ENCODE results near the gene MYEF2.

Gene MYEF2

GRCh38 chr15:48143856-48144255 is 34.2 kb downstream of the MYEF2 start:
- Histone ChIP-seq H2AK5ac (ENCODE audit: low read depth, low read length) (no peak overlapping the region), H2BK120ac (ENCODE audit: low read depth, low read length) (no peak overlapping the region), H3K79me1 (ENCODE audit: low read depth, low read length) (no peaks in the 10 kb centered on the region), H3K23ac (ENCODE audit: low read depth, low read length, poor library complexity) (no peak overlapping the region), H3K4me2 (ENCODE audit: insufficient read depth, low read length, poor library complexity, severe bottlenecking) (no peak overlapping the region), H3K4ac (ENCODE audit: low read length) (no peak overlapping the region), H4K8ac (ENCODE audit: low read depth, low read length) (no peak overlapping the region), H3K18ac (ENCODE audit: low read length) (no peak overlapping the region), H3K36me3 (replicated peaks in 1 of 2; ENCODE audit: control insufficient read depth in 2 of 2, insufficient read depth in 2 of 2, low read length in 2 of 2) (peaks cover 3 to 95% of the 10 kb centered on the region in 2 donors), H2BK12ac (ENCODE audit: low read length) (no peak overlapping the region), H4K91ac (ENCODE audit: low read depth, low read length, poor library complexity) (no peak overlapping the region), H2BK15ac (ENCODE audit: low read length) (no peak overlapping the region), H3K9ac (ENCODE audit: low read depth, low read length, poor library complexity) (no peak overlapping the region), H2BK5ac (ENCODE audit: low read length) (no peak overlapping the region), H3K9me3 (replicated peaks in 1 of 2; ENCODE audit: control insufficient read depth in 2 of 2, insufficient read depth in 1 of 2, low read depth in 1 of 2, low read length in 2 of 2) (no peaks in the 10 kb centered on the region), H3K27me3 (ENCODE audit: control insufficient read depth in 3 of 3, insufficient read depth in 3 of 3, low read depth in 1 of 3, low read length in 3 of 3) (no peaks in the 10 kb centered on the region), H3K4me1 (ENCODE audit: control insufficient read depth in 2 of 2, insufficient read depth in 1 of 2, low read depth in 1 of 2, low read length in 2 of 2) (no peaks in the 10 kb centered on the region), H3K4me3 (ENCODE audit: low read length in 2 of 2) (no peak overlapping the region), H2AFZ (ENCODE audit: low read length) (no peak overlapping the region), H3K27ac (replicated peaks; ENCODE audit: low read length) (no peak overlapping the region), H3K14ac (ENCODE audit: low read length) (no peak overlapping the region)
- no peak for DNase-seq (ENCODE audit: low spot score)
- no CpG with 5 or more reads among the region's 1 CpG for WGBS, 2 donors (ENCODE audit: extremely low coverage in 2 of 2, insufficient read length in 2 of 2, insufficient replicate concordance in 1 of 2)

GRCh38 chr15:48132874-48133273 is 45.2 kb downstream of the MYEF2 start:
- DNase-seq (ENCODE audit: low spot score): no peak
- no peak overlapping the region for H3K4ac ChIP-seq (ENCODE audit: low read length)
- no peak overlapping the region for H2AK5ac ChIP-seq (ENCODE audit: low read depth, low read length)
- H3K27ac ChIP-seq (replicated peaks; ENCODE audit: low read length): no peak overlapping the region
- no peak overlapping the region for H4K8ac ChIP-seq (ENCODE audit: low read depth, low read length)
- H3K36me3 ChIP-seq (replicated peaks in 1 of 2; ENCODE audit: control insufficient read depth in 2 of 2, insufficient read depth in 2 of 2, low read length in 2 of 2): no peaks in the 10 kb centered on the region
- no peak overlapping the region for H3K18ac ChIP-seq (ENCODE audit: low read length)
- H3K9ac ChIP-seq (ENCODE audit: low read depth, low read length, poor library complexity): no peak overlapping the region
- H3K23ac ChIP-seq (ENCODE audit: low read depth, low read length, poor library complexity): no peak overlapping the region
- H2BK120ac ChIP-seq (ENCODE audit: low read depth, low read length): no peak overlapping the region
- H3K27me3 ChIP-seq (ENCODE audit: control insufficient read depth in 3 of 3, insufficient read depth in 3 of 3, low read depth in 1 of 3, low read length in 3 of 3): no peaks in the 10 kb centered on the region
- H2BK12ac ChIP-seq (ENCODE audit: low read length): no peak overlapping the region
- H3K14ac ChIP-seq (ENCODE audit: low read length): no peak overlapping the region
- no peaks in the 10 kb centered on the region for H3K79me1 ChIP-seq (ENCODE audit: low read depth, low read length)
- no peak overlapping the region for H2AFZ ChIP-seq (ENCODE audit: low read length)
- H2BK15ac ChIP-seq (ENCODE audit: low read length): no peak overlapping the region
- no peak overlapping the region for H4K91ac ChIP-seq (ENCODE audit: low read depth, low read length, poor library complexity)
- peaks cover 0 to 4% of the 10 kb centered on the region in 2 donors for H3K4me1 ChIP-seq (ENCODE audit: control insufficient read depth in 2 of 2, insufficient read depth in 1 of 2, low read depth in 1 of 2, low read length in 2 of 2)
- no peak overlapping the region for H2BK5ac ChIP-seq (ENCODE audit: low read length)
- no peaks in the 10 kb centered on the region for H3K9me3 ChIP-seq (replicated peaks in 1 of 2; ENCODE audit: control insufficient read depth in 2 of 2, insufficient read depth in 1 of 2, low read depth in 1 of 2, low read length in 2 of 2)
- no CpG with 5 or more reads among the region's 6 CpGs for WGBS, 2 donors (ENCODE audit: extremely low coverage in 2 of 2, insufficient read length in 2 of 2, insufficient replicate concordance in 1 of 2)
- no peak overlapping the region for H3K4me2 ChIP-seq (ENCODE audit: insufficient read depth, low read length, poor library complexity, severe bottlenecking)
- H3K4me3 ChIP-seq (ENCODE audit: low read length in 2 of 2): no peak overlapping the region

- no peak overlapping the region for H4K8ac ChIP-seq (ENCODE audit: low read depth, low read length)
- no peak overlapping the region for H3K18ac ChIP-seq (ENCODE audit: low read length)
- peaks cover 0 to 4% of the 10 kb centered on the region in 2 donors for H3K4me1 ChIP-seq (ENCODE audit: control insufficient read depth in 2 of 2, insufficient read depth in 1 of 2, low read depth in 1 of 2, low read length in 2 of 2)
- H2BK15ac ChIP-seq (ENCODE audit: low read length): no peak overlapping the region
- H2BK5ac ChIP-seq (ENCODE audit: low read length): no peak overlapping the region
- no peaks in the 10 kb centered on the region for H3K79me1 ChIP-seq (ENCODE audit: low read depth, low read length)
- no peak overlapping the region for H3K9ac ChIP-seq (ENCODE audit: low read depth, low read length, poor library complexity)
- H3K9me3 ChIP-seq (replicated peaks in 1 of 2; ENCODE audit: control insufficient read depth in 2 of 2, insufficient read depth in 1 of 2, low read depth in 1 of 2, low read length in 2 of 2): no peaks in the 10 kb centered on the region
- no peak overlapping the region for H2BK12ac ChIP-seq (ENCODE audit: low read length)
- no peaks in the 10 kb centered on the region for H3K36me3 ChIP-seq (replicated peaks in 1 of 2; ENCODE audit: control insufficient read depth in 2 of 2, insufficient read depth in 2 of 2, low read length in 2 of 2)
- H2BK120ac ChIP-seq (ENCODE audit: low read depth, low read length): no peak overlapping the region
- no peak overlapping the region for H3K4ac ChIP-seq (ENCODE audit: low read length)
- no peak overlapping the region for H4K91ac ChIP-seq (ENCODE audit: low read depth, low read length, poor library complexity)
- no peak overlapping the region for H3K27ac ChIP-seq (replicated peaks; ENCODE audit: low read length)
- H3K4me2 ChIP-seq (ENCODE audit: insufficient read depth, low read length, poor library complexity, severe bottlenecking): no peak overlapping the region
- no peak overlapping the region for H3K4me3 ChIP-seq (ENCODE audit: low read length in 2 of 2)
- H3K23ac ChIP-seq (ENCODE audit: low read depth, low read length, poor library complexity): no peak overlapping the region
- H2AK5ac ChIP-seq (ENCODE audit: low read depth, low read length): no peak overlapping the region
- DNase-seq (ENCODE audit: low spot score): no peak
- no peak overlapping the region for H2AFZ ChIP-seq (ENCODE audit: low read length)
- no peak overlapping the region for H3K14ac ChIP-seq (ENCODE audit: low read length)
- H3K27me3 ChIP-seq (ENCODE audit: control insufficient read depth in 3 of 3, insufficient read depth in 3 of 3, low read depth in 1 of 3, low read length in 3 of 3): no peaks in the 10 kb centered on the region
Observed at GRCh38 chr15:48131324-48131723, 46.8 kb downstream of the MYEF2 start.

- Histone ChIP-seq H3K79me1 (ENCODE audit: low read depth, low read length) (no peaks in the 10 kb centered on the region), H3K9me3 (replicated peaks in 1 of 2; ENCODE audit: control insufficient read depth in 2 of 2, insufficient read depth in 1 of 2, low read depth in 1 of 2, low read length in 2 of 2) (no peaks in the 10 kb centered on the region), H3K14ac (ENCODE audit: low read length) (no peak overlapping the region), H3K36me3 (replicated peaks in 1 of 2; ENCODE audit: control insufficient read depth in 2 of 2, insufficient read depth in 2 of 2, low read length in 2 of 2) (no peaks in the 10 kb centered on the region), H2BK120ac (ENCODE audit: low read depth, low read length) (no peak overlapping the region), H2BK15ac (ENCODE audit: low read length) (no peak overlapping the region), H3K4me3 (ENCODE audit: low read length in 2 of 2) (no peak overlapping the region), H3K27me3 (ENCODE audit: control insufficient read depth in 3 of 3, insufficient read depth in 3 of 3, low read depth in 1 of 3, low read length in 3 of 3) (no peaks in the 10 kb centered on the region), H3K4ac (ENCODE audit: low read length) (no peak overlapping the region), H2AK5ac (ENCODE audit: low read depth, low read length) (no peak overlapping the region), H3K23ac (ENCODE audit: low read depth, low read length, poor library complexity) (no peak overlapping the region), H2BK12ac (ENCODE audit: low read length) (no peak overlapping the region), H4K8ac (ENCODE audit: low read depth, low read length) (no peak overlapping the region), H3K4me2 (ENCODE audit: insufficient read depth, low read length, poor library complexity, severe bottlenecking) (no peak overlapping the region), H2AFZ (ENCODE audit: low read length) (no peak overlapping the region), H4K91ac (ENCODE audit: low read depth, low read length, poor library complexity) (no peak overlapping the region), H3K27ac (replicated peaks; ENCODE audit: low read length) (no peak overlapping the region), H3K18ac (ENCODE audit: low read length) (no peak overlapping the region), H3K4me1 (ENCODE audit: control insufficient read depth in 2 of 2, insufficient read depth in 1 of 2, low read depth in 1 of 2, low read length in 2 of 2) (peaks cover 3 to 8% of the 10 kb centered on the region in 2 donors), H2BK5ac (ENCODE audit: low read length) (no peak overlapping the region), H3K9ac (ENCODE audit: low read depth, low read length, poor library complexity) (no peak overlapping the region)
- DNase-seq (ENCODE audit: low spot score): no peak
- no CpG with 5 or more reads among the region's 6 CpGs for WGBS, 2 donors (ENCODE audit: extremely low coverage in 2 of 2, insufficient read length in 2 of 2, insufficient replicate concordance in 1 of 2)
Observed at GRCh38 chr15:48126667-48127355, 51.3 kb downstream of the MYEF2 start.

Data from neuronal stem cell (in vitro differentiated cells).